ENCODE data around the gene ABHD18. TPM values are rescaled to one million over a fixed set of nuclear protein-coding genes. Genes with fewer than 3 reads are reported as not detected.
"Not testable (repeated sequence)": the region's sequence is repeated elsewhere in the genome, so short reads cannot be mapped to it uniquely, and the experiment has no call there.

The ABHD18 gene
- total and polyA plus RNA-seq, 7 donors = 4.5 to 21.4 (median 8.8) TPM

GRCh38 chr4:127968586-127968985 is 3.4 kb downstream of the ABHD18 start:
- ATAC-seq = no peak
- peaks cover 0 to 6% of the 10 kb centered on the region in 2 donors for H3K36me3 ChIP-seq (ENCODE audit: insufficient read depth in 1 of 2, low read depth in 1 of 2)
- TF ChIP-seq CTCF (IDR thresholded peaks at IDR 0.05) = no peak
- no peak for DNase-seq
- peaks cover 31% of the 10 kb centered on the region for H3K4me1 ChIP-seq
- intact Hi-C loops (cut with DNase I) = loop anchor here (10.0 kb wide), 3 partner anchors 84 to 596 kb away; partner anchors contain the start of genes HSPA4L (in 2 of the 2) and PLK4 (in 1 of the 2)
- no peaks in the 10 kb centered on the region for H3K9me3 ChIP-seq
- peak overlapping the region; percentile 61 for H3K27ac ChIP-seq
- no peaks in the 10 kb centered on the region for H3K27me3 ChIP-seq (ENCODE audit: insufficient read depth in 3 of 3, low read length in 2 of 3)
- WGBS, 3 donors = 21 to 35% (median 30%) methylated on average over 2 of the region's 2 CpGs
- H3K4me3 ChIP-seq = no peak overlapping the region

- intact Hi-C loops (cut with DNase I); ATAC-seq; H3K4me3 ChIP-seq; H3K9me3 ChIP-seq; H3K36me3 ChIP-seq (ENCODE audit: insufficient read depth in 1 of 2, low read depth in 1 of 2); H3K27me3 ChIP-seq (ENCODE audit: insufficient read depth in 3 of 3, low read length in 2 of 3); DNase-seq; H3K27ac ChIP-seq: not testable (repeated sequence)
- WGBS, 3 donors = 53 to 70% (median 58%) methylated on average over 4 of the region's 4 CpGs
- H3K4me1 ChIP-seq = peaks cover 30% of the 10 kb centered on the region
Measured at GRCh38 chr4:127970925-127971324, 5.7 kb downstream of the ABHD18 start.

- ATAC-seq = peak in 3 of 4 donors; percentile 51 to 66 (median 61)
Measured at GRCh38 chr4:127975121-127975770, 10.0 kb downstream of the ABHD18 start.

GRCh38 chr4:127978930-127979329 is 13.7 kb downstream of the ABHD18 start:
- no peak for TF ChIP-seq CTCF (IDR thresholded peaks at IDR 0.05)
- H3K36me3 ChIP-seq (ENCODE audit: insufficient read depth in 1 of 2, low read depth in 1 of 2) = peaks cover 0 to 6% of the 10 kb centered on the region in 2 donors
- peaks cover 6% of the 10 kb centered on the region for H3K4me1 ChIP-seq
- DNase-seq = no peak
- WGBS, 3 donors = 98% methylated on average over 2 of the region's 2 CpGs
- no peak overlapping the region for H3K27ac ChIP-seq
- no peak overlapping the region for H3K4me3 ChIP-seq
- H3K9me3 ChIP-seq = no peaks in the 10 kb centered on the region
- intact Hi-C loops (cut with DNase I) = no loop called here
- H3K27me3 ChIP-seq (ENCODE audit: insufficient read depth in 3 of 3, low read length in 2 of 3) = no peaks in the 10 kb centered on the region
- no peak for ATAC-seq

More at GRCh38 chr4:127975121-127975770, 10.0 kb downstream of the ABHD18 start:
- Histone ChIP-seq H3K4me1 (no peaks in the 10 kb centered on the region), H3K27ac (no peak overlapping the region), H3K27me3 (ENCODE audit: insufficient read depth in 3 of 3, low read length in 2 of 3) (no peaks in the 10 kb centered on the region), H3K9me3 (no peaks in the 10 kb centered on the region), H3K4me3 (no peak overlapping the region), H3K36me3 (ENCODE audit: insufficient read depth in 1 of 2, low read depth in 1 of 2) (peaks cover 0 to 9% of the 10 kb centered on the region in 2 donors)
- intact Hi-C loops (cut with DNase I) = no loop called here
- TF ChIP-seq CTCF (IDR thresholded peaks at IDR 0.05) = no peak
- DNase-seq = no peak
- 91 to 95% (median 94%) methylated on average over 2 of the region's 2 CpGs for WGBS, 3 donors

DNA sequence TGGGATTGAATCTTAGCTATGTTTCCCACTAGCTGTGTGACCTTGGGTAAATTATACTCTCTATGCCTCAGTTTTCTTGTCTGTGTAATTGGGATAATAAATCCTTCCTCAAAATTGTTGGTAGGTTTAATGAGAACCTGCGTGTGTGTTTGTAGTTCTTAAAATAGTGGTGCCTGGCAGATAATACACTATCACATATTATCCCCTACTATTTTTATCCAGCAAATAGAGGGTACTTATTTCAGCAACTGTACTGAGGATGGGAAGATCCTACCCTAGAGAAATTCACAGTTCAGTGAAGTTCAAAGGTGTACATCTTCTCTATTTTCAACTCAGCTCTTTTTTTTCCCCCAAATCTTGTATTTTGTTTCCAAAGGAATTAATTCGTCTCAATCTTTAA is 17.2 kb downstream of the ABHD18 start:
- H3K36me3 ChIP-seq (ENCODE audit: insufficient read depth in 1 of 2, low read depth in 1 of 2) = peaks cover 0 to 31% of the 10 kb centered on the region in 2 donors
- H3K9me3 ChIP-seq = no peaks in the 10 kb centered on the region
- H3K4me1 ChIP-seq = peaks cover 6% of the 10 kb centered on the region
- DNase-seq (no peak), ATAC-seq (no peak)
- no peak overlapping the region for H3K27ac ChIP-seq
- no peak for TF ChIP-seq CTCF (IDR thresholded peaks at IDR 0.05)
- no peak overlapping the region for H3K4me3 ChIP-seq
- H3K27me3 ChIP-seq (ENCODE audit: insufficient read depth in 3 of 3, low read length in 2 of 3) = no peaks in the 10 kb centered on the region
- intact Hi-C loops (cut with DNase I) = no loop called here
- WGBS, 3 donors = 62 to 64% (median 62%) methylated on average over 2 of the region's 2 CpGs
